ENCODE data around the gene GUK1. TPM values are rescaled to one million over a fixed set of nuclear protein-coding genes. Genes with fewer than 3 reads are reported as not detected.

The GUK1 gene
- total and polyA plus RNA-seq, 2 of the 4 experiments (the other 2 are of a cell fraction): 465 to 548 TPM

DNA sequence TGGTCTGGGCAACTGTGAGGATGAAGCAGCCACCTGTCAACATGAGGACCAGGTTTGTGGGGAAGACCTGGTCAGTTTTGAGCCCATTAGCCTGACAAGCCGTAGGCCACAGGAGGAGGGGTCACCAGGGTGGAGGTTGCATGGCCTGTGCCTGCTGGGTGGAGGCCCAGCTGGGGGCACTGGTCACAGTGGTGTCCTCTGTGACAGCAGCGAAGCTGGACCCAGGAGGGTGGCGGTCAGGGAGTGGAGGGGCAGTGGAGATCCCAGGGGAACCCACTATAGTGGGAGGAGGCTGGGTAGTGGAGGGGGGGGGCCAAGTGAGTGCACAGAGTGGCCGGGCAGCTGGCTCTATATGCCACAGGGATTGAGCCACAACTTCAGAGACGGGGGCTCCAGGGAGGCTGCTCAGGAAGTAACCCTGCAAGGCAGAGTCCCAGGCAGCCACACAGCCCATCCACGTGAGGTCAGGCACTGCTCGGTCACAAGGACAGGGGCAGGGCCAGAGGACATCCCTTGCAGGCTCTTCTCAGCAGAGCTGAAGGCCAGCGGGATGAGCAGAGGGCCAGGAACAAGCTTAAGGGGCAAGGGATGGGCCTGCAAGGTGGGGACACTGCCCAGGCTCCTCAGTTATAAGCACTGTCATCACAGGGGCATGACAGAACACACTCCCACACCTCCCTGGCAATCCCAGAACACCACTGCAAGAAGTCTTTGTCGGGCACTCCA, 34.6 kb upstream of the GUK1 start:
- DNase-seq (no peak), ATAC-seq (ENCODE audit: low read depth) (no peak)
- dilution Hi-C loops (cut with HindIII; ENCODE audit: low sequenced_read_pairs, unreplicated experiment) (no loop called here), in situ Hi-C loops (cut with MboI; ENCODE audit: low sequenced_read_pairs) (no loop called here), intact Hi-C loops (cut with micrococcal nuclease) (no loop called here)
- peaks cover 7% of the 10 kb centered on the region for H3K9me1 ChIP-seq (ENCODE audit: insufficient read depth, low read length)
- H4K20me1 ChIP-seq (ENCODE audit: insufficient read depth, low read length): peaks cover 14% of the 10 kb centered on the region
- H3K56ac ChIP-seq (ENCODE audit: extremely low read depth, insufficient read depth, low read length): no peak overlapping the region
- H3K4ac ChIP-seq (ENCODE audit: low read depth, low read length): no peak overlapping the region
- no peak overlapping the region for H2BK20ac ChIP-seq (ENCODE audit: low read depth, low read length)
- no peak overlapping the region for H2BK15ac ChIP-seq (ENCODE audit: low read depth, low read length)
- H3K14ac ChIP-seq (replicated peaks; ENCODE audit: low read depth, low read length): no peak overlapping the region
- CTCF ChIA-PET: no interaction called here
- H4K91ac ChIP-seq (ENCODE audit: insufficient read depth, low read depth, low read length): no peak overlapping the region
- no peak overlapping the region for H3K27ac ChIP-seq (ENCODE audit: insufficient read depth, low read length)
- no peak overlapping the region for H2BK5ac ChIP-seq (ENCODE audit: low read depth, low read length, poor library complexity, severe bottlenecking)
- H3K4me1 ChIP-seq (ENCODE audit: control insufficient read depth, insufficient read depth, low read length): peaks cover 10% of the 10 kb centered on the region
- peaks cover 19% of the 10 kb centered on the region for H3K36me3 ChIP-seq (ENCODE audit: control insufficient read depth, insufficient read depth, low read length)
- no peak overlapping the region for H4K8ac ChIP-seq (ENCODE audit: low read depth in 2 of 2, low read length in 2 of 2)
- BruUV-seq (replicated peaks): no TSS peak
- peaks cover 13 to 54% of the 10 kb centered on the region in 2 experiments; a peak in 3 of 4 replicates for H3K79me1 ChIP-seq (ENCODE audit: low read depth in 1 of 2, low read length in 2 of 2)
- no peak overlapping the region for H2AK5ac ChIP-seq (ENCODE audit: low read depth, low read length)
- no peak overlapping the region for H3K4me3 ChIP-seq (ENCODE audit: insufficient read depth, low read depth, low read length)
- no peaks in the 10 kb centered on the region for H3K27me3 ChIP-seq (ENCODE audit: control insufficient read depth, insufficient read depth, low read length)
- H3K18ac ChIP-seq (ENCODE audit: low read depth, low read length): no peak overlapping the region
- TF ChIP-seq FOS (IDR thresholded peaks at IDR 0.05; ENCODE audit: low read depth, low read length) (no peak), MAFK (IDR thresholded peaks at IDR 0.05; ENCODE audit: low read depth, low read length) (no peak), RAD21 (IDR thresholded peaks at IDR 0.05; ENCODE audit: low read length) (no peak), POLR2A (IDR thresholded peaks at IDR 0.05; ENCODE audit: low read depth, low read length) (no peak), MXI1 (IDR thresholded peaks at IDR 0.05; ENCODE audit: borderline replicate concordance, low read depth, low read length) (no peak), NFE2L2 (IDR thresholded peaks at IDR 0.05; ENCODE audit: low read depth, low read length) (no peak), BHLHE40 (IDR thresholded peaks at IDR 0.05; ENCODE audit: low read depth, low read length) (no peak), CEBPB (IDR thresholded peaks at IDR 0.05; ENCODE audit: low read depth, low read length) (no peak), MAZ (IDR thresholded peaks at IDR 0.05; ENCODE audit: borderline replicate concordance, low read depth, low read length) (no peak), SMC3 (IDR thresholded peaks at IDR 0.05; ENCODE audit: low read depth, low read length) (no peak), RFX5 (IDR thresholded peaks at IDR 0.05; ENCODE audit: low read depth, low read length) (no peak)
- TF ChIP-seq, protein P1, sequence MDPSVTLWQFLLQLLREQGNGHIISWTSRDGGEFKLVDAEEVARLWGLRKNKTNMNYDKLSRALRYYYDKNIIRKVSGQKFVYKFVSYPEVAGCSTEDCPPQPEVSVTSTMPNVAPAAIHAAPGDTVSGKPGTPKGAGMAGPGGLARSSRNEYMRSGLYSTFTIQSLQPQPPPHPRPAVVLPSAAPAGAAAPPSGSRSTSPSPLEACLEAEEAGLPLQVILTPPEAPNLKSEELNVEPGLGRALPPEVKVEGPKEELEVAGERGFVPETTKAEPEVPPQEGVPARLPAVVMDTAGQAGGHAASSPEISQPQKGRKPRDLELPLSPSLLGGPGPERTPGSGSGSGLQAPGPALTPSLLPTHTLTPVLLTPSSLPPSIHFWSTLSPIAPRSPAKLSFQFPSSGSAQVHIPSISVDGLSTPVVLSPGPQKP (IDR thresholded peaks at IDR 0.05; ENCODE audit: borderline replicate concordance, low read depth, low read length): no peak
- TF ChIP-seq, protein P2, sequence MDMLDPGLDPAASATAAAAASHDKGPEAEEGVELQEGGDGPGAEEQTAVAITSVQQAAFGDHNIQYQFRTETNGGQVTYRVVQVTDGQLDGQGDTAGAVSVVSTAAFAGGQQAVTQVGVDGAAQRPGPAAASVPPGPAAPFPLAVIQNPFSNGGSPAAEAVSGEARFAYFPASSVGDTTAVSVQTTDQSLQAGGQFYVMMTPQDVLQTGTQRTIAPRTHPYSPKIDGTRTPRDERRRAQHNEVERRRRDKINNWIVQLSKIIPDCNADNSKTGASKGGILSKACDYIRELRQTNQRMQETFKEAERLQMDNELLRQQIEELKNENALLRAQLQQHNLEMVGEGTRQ (IDR thresholded peaks at IDR 0.05; ENCODE audit: low read depth, low read length): no peak
- TF ChIP-seq, protein P3, sequence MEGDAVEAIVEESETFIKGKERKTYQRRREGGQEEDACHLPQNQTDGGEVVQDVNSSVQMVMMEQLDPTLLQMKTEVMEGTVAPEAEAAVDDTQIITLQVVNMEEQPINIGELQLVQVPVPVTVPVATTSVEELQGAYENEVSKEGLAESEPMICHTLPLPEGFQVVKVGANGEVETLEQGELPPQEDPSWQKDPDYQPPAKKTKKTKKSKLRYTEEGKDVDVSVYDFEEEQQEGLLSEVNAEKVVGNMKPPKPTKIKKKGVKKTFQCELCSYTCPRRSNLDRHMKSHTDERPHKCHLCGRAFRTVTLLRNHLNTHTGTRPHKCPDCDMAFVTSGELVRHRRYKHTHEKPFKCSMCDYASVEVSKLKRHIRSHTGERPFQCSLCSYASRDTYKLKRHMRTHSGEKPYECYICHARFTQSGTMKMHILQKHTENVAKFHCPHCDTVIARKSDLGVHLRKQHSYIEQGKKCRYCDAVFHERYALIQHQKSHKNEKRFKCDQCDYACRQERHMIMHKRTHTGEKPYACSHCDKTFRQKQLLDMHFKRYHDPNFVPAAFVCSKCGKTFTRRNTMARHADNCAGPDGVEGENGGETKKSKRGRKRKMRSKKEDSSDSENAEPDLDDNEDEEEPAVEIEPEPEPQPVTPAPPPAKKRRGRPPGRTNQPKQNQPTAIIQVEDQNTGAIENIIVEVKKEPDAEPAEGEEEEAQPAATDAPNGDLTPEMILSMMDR (conservative IDR thresholded peaks at IDR 0.05; ENCODE audit: low read depth, low read length): no peak
- no peak overlapping the region for H3K4me2 ChIP-seq (ENCODE audit: low read depth, low read length)
- no peak overlapping the region for H2BK120ac ChIP-seq (ENCODE audit: low read depth, low read length)
- WGBS, 2 experiments (ENCODE audit: extremely low coverage in 2 of 2, insufficient read length in 1 of 2): 59% methylated on average over 4 of the region's 9 CpGs; no CpG with 5 or more reads in 1 of the 2 experiments
- no peak overlapping the region for H3K23ac ChIP-seq (ENCODE audit: low read depth, low read length)
- H2AK9ac ChIP-seq (replicated peaks; ENCODE audit: low read depth, low read length, poor library complexity): no peak overlapping the region
- POLR2A ChIA-PET (ENCODE audit: unreplicated experiment): no interaction called here
- H3K9ac ChIP-seq (ENCODE audit: low read depth, low read length): no peak overlapping the region
- H4K5ac ChIP-seq (ENCODE audit: low read depth, low read length): no peak overlapping the region
- H2AFZ ChIP-seq (replicated peaks; ENCODE audit: low read length, poor library complexity): peak overlapping the region; percentile 38
- no peaks in the 10 kb centered on the region for H3K9me3 ChIP-seq (ENCODE audit: control insufficient read depth, insufficient read depth, low read length)
